Esophagus squamous epithelium (tissue), 4 donors: ENCODE measurements around the gene LYPD5.

Experiments
- POLR2A ChIP-seq, 4 donors: fragments of 450-650 bp; IDR thresholded peaks; one replicate each; pipeline ENCODE4 v1.6.1; 2017; ENCODE audit warnings: antibody characterized with exemption in 4 of 4, mild to moderate bottlenecking in 4 of 4, moderate library complexity in 3 of 4
- TF ChIP-seq, protein P1 (sequence below), 6 experiments: fragments of 450-650 bp in 4 of 6; fragments of 200-600 bp in 2 of 6; sonication (generic) in 2 of 6; IDR thresholded peaks; one replicate each; pipeline ENCODE4 v1.5.1; 2016 to 2019; ENCODE audit warnings: antibody characterized with exemption in 6 of 6, mild to moderate bottlenecking in 4 of 6, moderate library complexity in 4 of 6

GRCh38 chr19:43839139-43839538 lies 36.9 kb upstream of the LYPD5 start:
- TF ChIP-seq, protein P1, sequence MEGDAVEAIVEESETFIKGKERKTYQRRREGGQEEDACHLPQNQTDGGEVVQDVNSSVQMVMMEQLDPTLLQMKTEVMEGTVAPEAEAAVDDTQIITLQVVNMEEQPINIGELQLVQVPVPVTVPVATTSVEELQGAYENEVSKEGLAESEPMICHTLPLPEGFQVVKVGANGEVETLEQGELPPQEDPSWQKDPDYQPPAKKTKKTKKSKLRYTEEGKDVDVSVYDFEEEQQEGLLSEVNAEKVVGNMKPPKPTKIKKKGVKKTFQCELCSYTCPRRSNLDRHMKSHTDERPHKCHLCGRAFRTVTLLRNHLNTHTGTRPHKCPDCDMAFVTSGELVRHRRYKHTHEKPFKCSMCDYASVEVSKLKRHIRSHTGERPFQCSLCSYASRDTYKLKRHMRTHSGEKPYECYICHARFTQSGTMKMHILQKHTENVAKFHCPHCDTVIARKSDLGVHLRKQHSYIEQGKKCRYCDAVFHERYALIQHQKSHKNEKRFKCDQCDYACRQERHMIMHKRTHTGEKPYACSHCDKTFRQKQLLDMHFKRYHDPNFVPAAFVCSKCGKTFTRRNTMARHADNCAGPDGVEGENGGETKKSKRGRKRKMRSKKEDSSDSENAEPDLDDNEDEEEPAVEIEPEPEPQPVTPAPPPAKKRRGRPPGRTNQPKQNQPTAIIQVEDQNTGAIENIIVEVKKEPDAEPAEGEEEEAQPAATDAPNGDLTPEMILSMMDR (IDR thresholded peaks at IDR 0.05) = no peak
- no peak for TF ChIP-seq POLR2A (IDR thresholded peaks at IDR 0.05)
